HepG2 (cell line): ENCODE results near the gene ADCYAP1. TPM values are rescaled to one million over a fixed set of nuclear protein-coding genes. Genes with fewer than 3 reads are reported as not detected.
A peak's percentile ranks its signal among the peaks of the same experiment; 100 is the strongest.

Experiments
- ATAC-seq: fragments of 200-7000 bp; cut with Tn5 transposase; 3 replicates; pipeline ENCODE4 v1.9.1; 2020; ENCODE audit warnings: mild to moderate bottlenecking, moderate library complexity
- BruUV-seq: library from RNA; stranded (reverse); fragments of 400-500 nt; replicated peaks from 2 replicates; lab custom pipeline; 2021; lab: Mats Ljungman, UMichigan
- CTCF ChIA-PET: fragments of 300-600 bp; formaldehyde crosslinking; extraction: SDS; loops from one replicate; lab custom pipeline; 2021; ENCODE audit warnings: low total read pairs, inconsistent platforms, low intra/inter-chr PET ratio; lab: Yijun Ruan, JAX
- POLR2A ChIA-PET: fragments of 350-600 bp; sonication (Branson Sonifier 250); formaldehyde crosslinking; loops from one replicate; lab custom pipeline; 2020; ENCODE audit warnings: antibody characterized with exemption, inconsistent platforms; lab: Yijun Ruan, JAX
- DNase-seq: peaks from one replicate; pipeline ENCODE4 v3.0.0-alpha.2; 2015; ENCODE audit warnings: low spot score
- FAIRE-seq: peaks from 3 replicates; lab custom pipeline; 2011; peaks lifted over from hg19 to GRCh38; lab: Jason Lieb, UNC
- H2AFZ ChIP-seq: one replicate; pipeline ENCODE4 v1.6.1; 2011; ENCODE audit warnings: low read length, inconsistent platforms
- H3K27ac ChIP-seq: fragments of 300-600 bp; 3 replicates; pipeline ENCODE4 v1.8.0; 2011; ENCODE audit warnings: mixed run types, mild to moderate bottlenecking, mixed read lengths, low read length, inconsistent platforms; ENCODE audit not compliant: insufficient read depth; ENCODE audit errors: extremely low read length
- H3K27me3 ChIP-seq, 2 experiments: fragments of 200-600 bp in 1 of 2; 2 replicates in 1 of 2; 3 replicates in 1 of 2; pipeline versions ENCODE4 v1.6.0 to v1.8.0; 2011; ENCODE audit warnings: low read length in 2 of 2, mild to moderate bottlenecking in 2 of 2, moderate library complexity in 2 of 2, inconsistent platforms in 1 of 2; ENCODE audit not compliant: insufficient read depth in 2 of 2, control insufficient read depth in 1 of 2
- H3K36me3 ChIP-seq, 2 experiments: fragments of 200-600 bp in 1 of 2; replicated peaks in 1 of 2; 2 replicates in 1 of 2; 3 replicates in 1 of 2; pipeline versions ENCODE4 v1.5.1 to v1.8.0; 2011; ENCODE audit warnings: low read length in 2 of 2, inconsistent platforms in 1 of 2; ENCODE audit not compliant: insufficient read depth in 2 of 2, control insufficient read depth in 1 of 2
- H3K4me1 ChIP-seq: 2 replicates; pipeline ENCODE4 v1.5.1; 2012; ENCODE audit warnings: low read length, inconsistent platforms; ENCODE audit not compliant: insufficient read depth
- H3K4me2 ChIP-seq: 2 replicates; pipeline ENCODE4 v1.6.0; 2011; ENCODE audit warnings: low read depth, low read length, inconsistent platforms
- H3K4me3 ChIP-seq, 3 experiments: fragments of 200-600 bp in 1 of 3; sonication (generic), shearing (Covaris generic) in 1 of 3; replicated peaks in 1 of 3; 2 replicates each; pipeline ENCODE4 v1.5.1; 2011 to 2016; ENCODE audit warnings: low read length in 3 of 3, inconsistent platforms in 2 of 3, low read depth in 2 of 3, mild to moderate bottlenecking in 2 of 3, control low read depth in 1 of 3, mixed read lengths in 1 of 3; ENCODE audit not compliant: insufficient read depth in 1 of 3
- H3K79me2 ChIP-seq: one replicate; pipeline ENCODE4 v1.6.1; 2011; ENCODE audit warnings: low read length, inconsistent platforms; ENCODE audit not compliant: insufficient read depth
- H3K9ac ChIP-seq: 2 replicates; pipeline ENCODE4 v1.6.0; 2011; ENCODE audit warnings: mild to moderate bottlenecking, low read depth, low read length, inconsistent platforms; ENCODE audit not compliant: insufficient read depth
- H3K9me3 ChIP-seq: 2 replicates; pipeline ENCODE4 v1.5.1; 2012; ENCODE audit warnings: mild to moderate bottlenecking, low read length
- H4K20me1 ChIP-seq: 2 replicates; pipeline ENCODE4 v1.6.0; 2011; ENCODE audit warnings: inconsistent platforms, mild to moderate bottlenecking, low read length, moderate library complexity; ENCODE audit not compliant: insufficient read depth
- BCL6 ChIP-seq: IDR thresholded peaks from 2 replicates; pipeline ENCODE4 v1.6.1; 2016; ENCODE audit warnings: missing genetic modification reagents, missing compliant biosample characterization
- FOXA1 ChIP-seq, 2 experiments: fragments of 450-650 bp in 1 of 2; sonication (generic) in 1 of 2; formaldehyde crosslinking in 1 of 2; IDR thresholded peaks; 2 replicates each; pipeline versions ENCODE4 v1.4.0 to v1.6.1; 2016 to 2020; ENCODE audit warnings: missing genetic modification reagents in 1 of 2
- HBP1 ChIP-seq: IDR thresholded peaks from 2 replicates; pipeline ENCODE4 v1.6.1; 2016; ENCODE audit warnings: low read depth, control low read depth
- HCFC1 ChIP-seq: fragments of 150-350 bp; IDR thresholded peaks from 2 replicates; pipeline ENCODE4 v1.6.1; 2014; ENCODE audit warnings: low read depth, low read length
- NR2F1 ChIP-seq, 2 experiments: fragments of 450-650 bp in 1 of 2; formaldehyde crosslinking in 1 of 2; IDR thresholded peaks; 2 replicates each; pipeline versions ENCODE4 v1.5.0 to v1.6.1; 2016 to 2020; ENCODE audit warnings: mild to moderate bottlenecking in 1 of 2, missing compliant biosample characterization in 1 of 2, missing genetic modification reagents in 1 of 2, moderate library complexity in 1 of 2
- PRMT3 ChIP-seq: sonication (generic); formaldehyde crosslinking; IDR thresholded peaks from 2 replicates; pipeline ENCODE4 v1.8.1; 2022; ENCODE audit warnings: low read depth, mild to moderate bottlenecking, moderate library complexity, missing genetic modification reagents, borderline replicate concordance
- ZNF547 ChIP-seq: sonication (generic); formaldehyde crosslinking; IDR thresholded peaks from 2 replicates; pipeline ENCODE4 v1.5.1; 2020; ENCODE audit warnings: mild to moderate bottlenecking, missing genetic modification reagents
- WGBS: methylation state at CpG from one replicate; pipeline ENCODE4 v1.1.6; 2017; ENCODE audit warnings: low lambda C conversion rate; 5-methylcytosine and 5-hydroxymethylcytosine counted together
- in situ Hi-C: cut with HindIII; loops from 2 replicates; pipeline ENCODE4 v1.10.0; 2017; ENCODE audit warnings: low pct_unique_long_range_greater_than_20kb; ENCODE audit not compliant: extremely low pct_ligation_motif_present
- intact Hi-C: fragments of 100-400 bp; cut with micrococcal nuclease; formaldehyde crosslinking; loops from one replicate; pipeline ENCODE4 v1.10.0; 2022; ENCODE audit not compliant: unreplicated experiment
- polyA plus RNA-seq, 8 experiments: library from polyadenylated mRNA; depleted of rRNA in 3 of 8; stranded (reverse) in 7 of 8; unstranded in 1 of 8; fragments of >200 nt; fragmentation: Illumina TruSeq in 4 of 8; extraction: Trizol in 4 of 8; gene quantifications; 2 replicates each; pipeline versions ENCODE4 v1.2.1 to v1.2.3, GENCODE V29; 2011 to 2016; ENCODE audit warnings: low read depth in 4 of 8, missing spikeins in 1 of 8, mixed read lengths in 1 of 8; ENCODE audit not compliant: insufficient read depth in 1 of 8
- total RNA-seq, 5 experiments: library from RNA; depleted of rRNA; stranded (reverse); fragments of >200 nt; fragmentation: Illumina TruSeq; extraction: Trizol; gene quantifications; 2 replicates each; pipeline ENCODE4 v1.2.3, GENCODE V29; 2016; ENCODE audit warnings: low read depth in 1 of 5

The ADCYAP1 gene
- total and polyA plus RNA-seq, 2 of the 13 experiments (the other 11 are each of a cell fraction or from before 2014, with no cell fraction given): not detected

GRCh38 chr18:955384-956066 is 50.9 kb downstream of the ADCYAP1 start:
- in situ Hi-C loops (no loop called here), intact Hi-C loops (no loop called here)
- Histone ChIP-seq H2AFZ (no peak overlapping the region), H3K36me3 (no peaks in the 10 kb centered on the region), H3K4me3 (no peak overlapping the region), H3K9me3 (no peaks in the 10 kb centered on the region), H3K9ac (no peak overlapping the region), H3K4me2 (peak overlapping the region; percentile 5; the same call in 1 of the 2 replicates), H3K27me3 (no peaks in the 10 kb centered on the region), H3K79me2 (no peaks in the 10 kb centered on the region), H3K4me1 (peaks cover 14% of the 10 kb centered on the region), H3K27ac (no peak overlapping the region), H4K20me1 (no peaks in the 10 kb centered on the region)
- peak; percentile 68 for ATAC-seq
- 5% methylated on average over 6 of the region's 6 CpGs for WGBS
- peak; percentile 15 for DNase-seq
- BruUV-seq: no TSS peak
- FAIRE-seq: no peak
- POLR2A ChIA-PET: no interaction called here
- TF ChIP-seq BCL6 (CRISPR knock-in tag): no peak
- no peak for TF ChIP-seq ZNF547 (CRISPR knock-in tag)
- TF ChIP-seq NR2F1 (CRISPR knock-in tag; IDR thresholded peaks at IDR 0.05): no peak
- no peak for TF ChIP-seq PRMT3 (CRISPR knock-in tag)
- TF ChIP-seq HBP1 (CRISPR knock-in tag): no peak
- CTCF ChIA-PET: no interaction called here

- H3K9me3 ChIP-seq: no peaks in the 10 kb centered on the region
- H3K4me1 ChIP-seq: peaks cover 14% of the 10 kb centered on the region
- FAIRE-seq: no peak
- no peak overlapping the region for H2AFZ ChIP-seq
- H3K79me2 ChIP-seq: no peaks in the 10 kb centered on the region
- CTCF ChIA-PET: no interaction called here
- intact Hi-C loops (no loop called here), in situ Hi-C loops (no loop called here)
- H3K27me3 ChIP-seq: no peaks in the 10 kb centered on the region
- TF ChIP-seq HCFC1 (no peak), FOXA1 (IDR thresholded peaks at IDR 0.05) (no peak), FOXA1 (CRISPR knock-in tag; IDR thresholded peaks at IDR 0.05) (no peak)
- no peak overlapping the region for H3K4me3 ChIP-seq
- H3K4me2 ChIP-seq: no peak overlapping the region
- DNase-seq: no peak
- POLR2A ChIA-PET: no interaction called here
- no TSS peak for BruUV-seq
- ATAC-seq: no peak
- WGBS: 18% methylated on average over 5 of the region's 5 CpGs
- H4K20me1 ChIP-seq: no peaks in the 10 kb centered on the region
- H3K9ac ChIP-seq: no peak overlapping the region
- H3K36me3 ChIP-seq: no peaks in the 10 kb centered on the region
- no peak overlapping the region for H3K27ac ChIP-seq
Measured at GRCh38 chr18:957829-958228, 53.2 kb downstream of the ADCYAP1 start.
